Measurements from ENCODE around the gene ZNF467. TPM values are rescaled to one million over a fixed set of nuclear protein-coding genes. Genes with fewer than 3 reads are reported as not detected.

The ZNF467 gene
- total RNA-seq, 1 donor from 2014 or later: 2.3 TPM

DNA sequence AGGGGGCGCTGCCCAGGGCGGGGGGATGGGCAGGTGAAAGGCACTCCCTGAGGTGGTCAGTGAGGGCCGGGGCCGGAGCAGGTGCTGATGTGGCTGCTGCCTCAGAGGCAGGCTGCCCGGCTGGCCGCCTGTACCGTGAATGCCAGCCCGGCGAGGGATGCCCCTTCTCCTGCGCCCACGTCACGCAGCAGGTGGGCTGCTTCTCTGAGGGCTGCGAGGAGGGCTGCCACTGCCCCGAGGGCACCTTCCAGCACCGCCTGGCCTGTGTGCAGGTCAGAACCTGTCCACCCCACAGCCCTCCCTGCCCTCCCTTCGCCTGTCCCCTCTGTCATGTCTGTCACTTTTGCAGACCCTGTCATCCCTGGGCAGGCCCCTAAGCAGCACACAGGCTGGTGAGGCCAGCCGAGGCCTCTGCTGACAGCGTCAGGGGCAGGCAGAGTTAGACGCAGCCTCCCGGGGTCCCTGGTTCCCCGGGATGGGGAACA lies 42.9 kb upstream of the ZNF467 start:
- Mint-ChIP-seq H3K27ac (ENCODE audit: unreplicated experiment) (no peak overlapping the region), H3K9me3 (no peaks in the 10 kb centered on the region), H3K4me3 (no peak overlapping the region), H3K36me3 (ENCODE audit: low read depth) (no peaks in the 10 kb centered on the region), H3K27me3 (ENCODE audit: low read depth) (no peaks in the 10 kb centered on the region), H3K4me1 (no peaks in the 10 kb centered on the region)
- TF ChIP-seq, protein P1, sequence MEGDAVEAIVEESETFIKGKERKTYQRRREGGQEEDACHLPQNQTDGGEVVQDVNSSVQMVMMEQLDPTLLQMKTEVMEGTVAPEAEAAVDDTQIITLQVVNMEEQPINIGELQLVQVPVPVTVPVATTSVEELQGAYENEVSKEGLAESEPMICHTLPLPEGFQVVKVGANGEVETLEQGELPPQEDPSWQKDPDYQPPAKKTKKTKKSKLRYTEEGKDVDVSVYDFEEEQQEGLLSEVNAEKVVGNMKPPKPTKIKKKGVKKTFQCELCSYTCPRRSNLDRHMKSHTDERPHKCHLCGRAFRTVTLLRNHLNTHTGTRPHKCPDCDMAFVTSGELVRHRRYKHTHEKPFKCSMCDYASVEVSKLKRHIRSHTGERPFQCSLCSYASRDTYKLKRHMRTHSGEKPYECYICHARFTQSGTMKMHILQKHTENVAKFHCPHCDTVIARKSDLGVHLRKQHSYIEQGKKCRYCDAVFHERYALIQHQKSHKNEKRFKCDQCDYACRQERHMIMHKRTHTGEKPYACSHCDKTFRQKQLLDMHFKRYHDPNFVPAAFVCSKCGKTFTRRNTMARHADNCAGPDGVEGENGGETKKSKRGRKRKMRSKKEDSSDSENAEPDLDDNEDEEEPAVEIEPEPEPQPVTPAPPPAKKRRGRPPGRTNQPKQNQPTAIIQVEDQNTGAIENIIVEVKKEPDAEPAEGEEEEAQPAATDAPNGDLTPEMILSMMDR (conservative IDR thresholded peaks at IDR 0.05): no peak
- DNase-seq (ENCODE audit: low read depth, low spot score): no peak

DNA sequence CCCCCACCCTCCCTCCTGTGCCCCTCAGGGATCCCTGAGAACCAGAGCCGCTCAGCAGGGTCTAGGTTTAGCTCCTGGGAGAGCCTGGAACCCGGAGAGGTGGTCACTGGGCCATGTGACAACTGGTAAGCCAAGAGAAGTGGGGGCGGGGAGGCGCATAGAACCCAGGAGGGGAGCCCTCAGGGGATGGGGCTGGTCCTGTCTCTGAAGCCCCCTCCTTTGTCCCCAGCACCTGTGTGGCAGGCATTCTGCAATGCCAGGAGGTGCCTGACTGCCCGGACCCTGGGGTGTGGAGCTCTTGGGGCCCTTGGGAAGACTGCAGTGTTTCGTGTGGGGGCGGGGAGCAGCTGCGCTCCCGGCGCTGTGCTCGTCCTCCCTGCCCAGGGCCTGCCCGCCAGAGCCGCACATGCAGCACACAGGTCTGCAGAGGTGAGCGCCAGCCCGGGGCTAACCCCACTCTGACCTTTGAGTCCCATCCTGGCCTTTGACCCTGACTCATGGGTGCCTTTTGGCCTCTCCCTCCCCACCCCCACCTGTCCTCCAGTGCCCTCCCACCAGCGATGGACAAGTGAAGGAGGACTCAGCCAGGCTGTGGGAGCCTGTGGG lies 42.4 kb upstream of the ZNF467 start:
- no peak for DNase-seq (ENCODE audit: low read depth, low spot score)
- Mint-ChIP-seq H3K27me3 (ENCODE audit: low read depth) (no peaks in the 10 kb centered on the region), H3K27ac (ENCODE audit: unreplicated experiment) (no peak overlapping the region), H3K9me3 (no peaks in the 10 kb centered on the region), H3K36me3 (ENCODE audit: low read depth) (no peaks in the 10 kb centered on the region), H3K4me1 (no peaks in the 10 kb centered on the region), H3K4me3 (no peak overlapping the region)
- TF ChIP-seq, protein P1 (conservative IDR thresholded peaks at IDR 0.05): no peak

DNA sequence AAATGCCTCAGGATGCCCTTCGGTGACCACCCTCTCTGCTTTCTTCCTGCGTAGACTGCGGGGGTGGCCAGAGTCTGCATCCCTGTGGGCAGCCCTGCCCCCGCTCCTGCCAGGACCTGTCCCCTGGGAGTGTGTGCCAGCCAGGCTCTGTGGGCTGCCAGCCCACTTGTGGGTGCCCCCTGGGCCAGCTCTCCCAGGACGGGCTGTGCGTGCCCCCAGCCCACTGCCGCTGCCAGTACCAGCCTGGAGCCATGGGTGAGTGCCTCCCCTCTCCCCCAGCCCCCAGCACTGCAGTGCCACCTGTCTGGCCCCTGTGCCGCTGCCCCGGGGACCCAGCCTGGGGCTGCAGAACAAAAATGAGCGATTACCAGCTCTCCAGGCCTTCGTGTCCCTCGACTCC lies 41.7 kb upstream of the ZNF467 start:
- Mint-ChIP-seq H3K4me3 (no peak overlapping the region), H3K27ac (ENCODE audit: unreplicated experiment) (no peak overlapping the region), H3K27me3 (ENCODE audit: low read depth) (no peaks in the 10 kb centered on the region), H3K9me3 (no peaks in the 10 kb centered on the region), H3K36me3 (ENCODE audit: low read depth) (no peaks in the 10 kb centered on the region), H3K4me1 (no peaks in the 10 kb centered on the region)
- DNase-seq (ENCODE audit: low read depth, low spot score): no peak
- TF ChIP-seq, protein P1 (conservative IDR thresholded peaks at IDR 0.05): no peak

DNA sequence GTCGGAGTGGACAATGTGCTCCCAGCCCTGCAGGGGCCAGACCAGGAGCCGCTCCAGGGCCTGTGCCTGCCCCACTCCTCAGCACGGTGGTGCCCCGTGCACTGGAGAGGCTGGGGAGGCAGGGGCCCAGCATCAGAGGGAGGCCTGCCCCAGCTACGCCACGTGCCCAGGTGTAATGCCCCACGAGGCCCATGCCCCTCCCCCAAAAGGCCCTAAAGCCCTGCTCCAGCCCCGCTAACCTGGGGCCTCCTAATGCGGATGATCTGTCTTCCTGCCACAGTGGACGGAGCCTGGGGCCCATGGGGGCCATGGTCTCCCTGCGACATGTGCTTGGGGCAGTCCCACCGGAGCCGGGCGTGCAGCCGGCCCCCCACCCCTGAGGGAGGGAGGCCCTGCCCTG lies 41.1 kb upstream of the ZNF467 start:
- Mint-ChIP-seq H3K4me3 (no peak overlapping the region), H3K9me3 (no peaks in the 10 kb centered on the region), H3K27me3 (ENCODE audit: low read depth) (peaks cover 4% of the 10 kb centered on the region), H3K36me3 (ENCODE audit: low read depth) (no peaks in the 10 kb centered on the region), H3K4me1 (no peaks in the 10 kb centered on the region), H3K27ac (ENCODE audit: unreplicated experiment) (no peak overlapping the region)
- no peak for DNase-seq (ENCODE audit: low read depth, low spot score)
- TF ChIP-seq, protein P1 (conservative IDR thresholded peaks at IDR 0.05): no peak

DNA sequence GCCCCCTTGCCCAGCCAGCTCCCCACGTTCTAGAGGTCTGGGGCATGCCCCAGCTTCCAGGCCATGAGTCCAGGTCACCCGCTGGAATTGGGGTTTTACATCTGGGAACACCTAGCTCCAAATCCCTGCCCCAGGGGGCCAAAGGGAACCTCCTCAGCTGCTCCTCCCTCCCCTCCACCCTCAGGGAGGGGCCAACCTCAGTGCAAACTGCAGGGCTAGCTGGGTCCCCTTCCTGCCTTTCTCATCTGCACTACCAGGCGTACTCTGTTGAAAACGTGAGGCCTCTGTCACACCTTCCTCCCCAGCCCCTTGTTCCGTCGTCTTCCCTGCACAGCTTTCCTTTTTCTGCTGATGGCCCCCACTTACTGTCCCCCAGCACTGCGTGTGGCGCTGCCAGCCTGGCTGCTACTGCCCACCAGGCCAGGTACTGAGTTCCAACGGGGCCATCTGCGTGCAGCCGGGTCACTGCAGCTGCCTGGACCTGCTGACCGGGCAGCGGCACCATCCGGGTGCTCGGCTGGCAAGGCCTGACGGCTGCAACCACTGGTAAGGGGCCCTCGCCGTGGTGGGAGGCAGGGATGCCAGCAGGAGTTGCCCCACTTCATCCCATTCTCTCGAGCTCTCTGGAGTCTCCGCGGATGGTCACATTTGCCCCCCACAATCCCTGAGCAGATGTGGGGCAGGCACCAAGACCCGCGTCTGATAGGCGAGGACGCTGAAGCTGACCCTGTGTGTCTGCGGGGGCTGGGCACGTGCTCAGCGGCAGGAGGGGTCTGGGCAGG lies 40.1 kb upstream of the ZNF467 start:
- TF ChIP-seq, protein P1 (conservative IDR thresholded peaks at IDR 0.05): no peak
- Mint-ChIP-seq H3K9me3 (no peaks in the 10 kb centered on the region), H3K36me3 (ENCODE audit: low read depth) (no peaks in the 10 kb centered on the region), H3K27ac (ENCODE audit: unreplicated experiment) (no peak overlapping the region), H3K27me3 (ENCODE audit: low read depth) (peaks cover 4% of the 10 kb centered on the region), H3K4me3 (no peak overlapping the region), H3K4me1 (no peaks in the 10 kb centered on the region)
- no peak for DNase-seq (ENCODE audit: low read depth, low spot score)

All from neural crest cell (in vitro differentiated cells).